ENCODE results near the gene AFG3L2.

DNA sequence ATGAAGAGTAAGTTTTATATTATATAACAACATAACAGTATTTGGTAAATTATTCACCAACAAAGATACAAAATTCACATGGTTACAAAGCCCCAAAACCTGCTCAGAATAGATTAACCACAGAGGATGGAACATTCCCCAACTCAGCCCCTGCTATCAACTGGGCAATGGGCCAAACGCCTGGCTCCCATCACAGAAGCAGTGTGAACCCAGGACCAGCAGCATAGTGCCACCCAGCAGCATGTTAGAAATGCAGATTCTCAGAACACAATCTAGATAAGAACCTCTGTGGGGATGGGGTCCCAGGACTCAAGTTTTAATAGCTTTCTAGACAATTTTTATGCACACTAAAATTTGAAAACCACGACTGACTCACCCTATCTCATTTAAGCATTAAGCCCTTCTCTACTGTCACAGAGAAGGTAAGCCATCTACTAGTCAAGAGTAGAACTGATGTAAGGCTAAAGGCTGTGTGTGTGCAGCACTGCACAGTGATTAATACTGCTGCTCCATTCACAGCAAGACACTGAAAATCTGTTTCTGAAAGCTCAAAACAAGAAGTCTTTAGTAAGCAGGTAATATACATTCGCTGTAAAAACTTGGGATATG, 15.2 kb downstream of the AFG3L2 start:
- TF ChIP-seq CTCF (IDR thresholded peaks at IDR 0.05; ENCODE audit: low read length) (no peak), EZH2 (IDR thresholded peaks at IDR 0.05; ENCODE audit: borderline replicate concordance, low read length) (no peak)

Data from OCI-LY1 (cell line).